ENCODE results near the gene XYLT2. TPM values are rescaled to one million over a fixed set of nuclear protein-coding genes. Genes with fewer than 3 reads are reported as not detected.

The XYLT2 gene
- total RNA-seq, 4 donors from 2014 or later: 7.2 to 28.8 (median 12.5) TPM

- TF ChIP-seq, protein P1, sequence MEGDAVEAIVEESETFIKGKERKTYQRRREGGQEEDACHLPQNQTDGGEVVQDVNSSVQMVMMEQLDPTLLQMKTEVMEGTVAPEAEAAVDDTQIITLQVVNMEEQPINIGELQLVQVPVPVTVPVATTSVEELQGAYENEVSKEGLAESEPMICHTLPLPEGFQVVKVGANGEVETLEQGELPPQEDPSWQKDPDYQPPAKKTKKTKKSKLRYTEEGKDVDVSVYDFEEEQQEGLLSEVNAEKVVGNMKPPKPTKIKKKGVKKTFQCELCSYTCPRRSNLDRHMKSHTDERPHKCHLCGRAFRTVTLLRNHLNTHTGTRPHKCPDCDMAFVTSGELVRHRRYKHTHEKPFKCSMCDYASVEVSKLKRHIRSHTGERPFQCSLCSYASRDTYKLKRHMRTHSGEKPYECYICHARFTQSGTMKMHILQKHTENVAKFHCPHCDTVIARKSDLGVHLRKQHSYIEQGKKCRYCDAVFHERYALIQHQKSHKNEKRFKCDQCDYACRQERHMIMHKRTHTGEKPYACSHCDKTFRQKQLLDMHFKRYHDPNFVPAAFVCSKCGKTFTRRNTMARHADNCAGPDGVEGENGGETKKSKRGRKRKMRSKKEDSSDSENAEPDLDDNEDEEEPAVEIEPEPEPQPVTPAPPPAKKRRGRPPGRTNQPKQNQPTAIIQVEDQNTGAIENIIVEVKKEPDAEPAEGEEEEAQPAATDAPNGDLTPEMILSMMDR (IDR thresholded peaks at IDR 0.05; ENCODE audit: low read depth): no peak
Measured at GRCh38 chr17:50304781-50305404, 41.0 kb upstream of the XYLT2 start.

DNA sequence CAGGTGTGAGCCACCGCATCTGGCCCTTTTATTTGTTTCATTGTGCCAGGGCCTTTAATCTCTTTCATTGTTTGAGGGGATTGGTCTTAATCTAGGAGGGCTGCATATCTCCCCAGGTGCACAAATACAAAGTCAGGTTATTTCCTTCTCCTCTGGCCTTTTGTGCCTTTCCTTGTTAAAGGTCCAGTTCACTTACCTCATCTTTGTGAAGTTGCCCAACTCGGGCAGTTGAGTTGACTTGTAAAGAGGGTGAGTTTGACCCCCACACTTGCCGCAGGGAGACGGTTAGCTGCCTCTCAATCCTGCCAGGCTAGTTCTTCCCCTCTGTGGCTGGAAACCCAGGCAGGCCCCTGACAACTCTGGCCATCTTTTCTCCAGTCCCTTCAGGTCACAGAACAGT lies 38.3 kb upstream of the XYLT2 start:
- TF ChIP-seq, protein P1 (IDR thresholded peaks at IDR 0.05; ENCODE audit: low read depth): no peak

- TF ChIP-seq, protein P1 (IDR thresholded peaks at IDR 0.05; ENCODE audit: low read depth): no peak
Measured at GRCh38 chr17:50308666-50309065, 37.3 kb upstream of the XYLT2 start.

DNA sequence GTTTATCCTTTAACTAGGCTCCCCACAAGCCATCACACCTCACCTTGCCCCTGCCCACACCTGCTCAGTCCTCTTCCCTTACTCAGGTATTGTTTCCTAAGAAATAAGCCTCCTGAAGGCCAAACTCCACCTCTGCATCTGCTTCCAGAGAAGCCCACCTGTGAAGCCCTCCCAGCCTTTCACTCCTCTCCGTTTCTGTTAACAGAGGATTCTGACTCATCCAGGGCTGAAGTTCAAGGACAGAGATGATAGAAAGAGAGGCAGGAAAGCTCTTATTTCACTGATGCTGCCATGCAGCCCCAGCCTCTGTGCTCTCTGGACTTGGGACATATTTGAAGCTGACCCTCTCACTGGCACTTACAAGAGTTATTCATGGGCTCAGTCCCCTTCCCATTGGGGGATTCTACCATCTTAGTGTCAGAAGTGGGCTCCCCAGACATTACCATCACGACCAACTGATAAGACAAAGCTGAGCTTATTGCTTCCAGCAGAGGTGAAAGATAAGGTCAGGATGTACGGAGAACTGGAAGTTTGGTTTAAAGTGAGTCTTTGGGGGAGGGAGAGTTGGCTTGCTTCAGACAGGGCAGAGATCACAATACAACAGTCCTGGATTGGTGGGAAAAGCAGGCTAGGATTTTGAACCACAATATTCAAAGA lies 35.3 kb upstream of the XYLT2 start:
- TF ChIP-seq, protein P1 (IDR thresholded peaks at IDR 0.05; ENCODE audit: low read depth): no peak

- TF ChIP-seq, protein P1 (IDR thresholded peaks at IDR 0.05; ENCODE audit: low read depth): no peak
Measured at GRCh38 chr17:50311112-50311460, 34.8 kb upstream of the XYLT2 start.

DNA sequence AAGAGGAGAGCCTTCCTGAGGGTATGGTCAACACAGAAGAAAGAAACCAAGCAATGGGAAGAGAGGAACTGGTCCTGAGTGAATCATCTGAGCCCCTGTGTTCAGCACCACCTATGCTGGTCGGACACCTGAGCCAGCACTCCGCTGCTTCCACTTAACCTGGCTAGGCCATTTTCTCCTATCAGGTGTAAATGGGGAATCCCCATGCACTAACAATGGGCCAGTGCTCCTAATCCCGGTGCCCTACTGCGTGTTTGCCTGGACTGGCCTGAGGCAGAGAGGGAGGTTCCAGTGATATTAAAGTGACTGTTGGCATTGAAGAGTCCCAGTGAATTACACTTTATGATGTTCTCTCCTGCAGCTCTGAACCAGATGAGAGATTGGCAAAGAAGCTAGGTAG lies 34.4 kb upstream of the XYLT2 start:
- TF ChIP-seq, protein P1 (IDR thresholded peaks at IDR 0.05; ENCODE audit: low read depth): no peak

GRCh38 chr17:50312308-50312707 lies 33.6 kb upstream of the XYLT2 start:
- TF ChIP-seq, protein P1 (IDR thresholded peaks at IDR 0.05; ENCODE audit: low read depth): no peak

Measured in subcutaneous adipose tissue (tissue), 4 donors.